B cell (primary cell): ENCODE results near the gene PLAAT4.

ENCODE experiments used
- CTCF ChIP-seq: fragments of 200-600 bp; IDR thresholded peaks from one replicate; pipeline ENCODE4 v1.8.0; 2022; ENCODE audit warnings: antibody characterized with exemption, mild to moderate bottlenecking
- EZH2 ChIP-seq: IDR thresholded peaks from 2 replicates; pipeline ENCODE4 v1.6.1; 2012; ENCODE audit warnings: borderline replicate concordance, low read depth, mild to moderate bottlenecking, moderate library complexity, low read length; ENCODE audit not compliant: insufficient read depth, poor library complexity, severe bottlenecking

- TF ChIP-seq EZH2 (no peak), CTCF (no peak)
These were observed 23.8 kb upstream of the PLAAT4 start for GRCh38 chr11:63512816-63513215.
